Endothelial cell of umbilical vein (primary cell): ENCODE data around the gene GIMAP2. TPM values are rescaled to one million over a fixed set of nuclear protein-coding genes. Genes with fewer than 3 reads are reported as not detected.

ENCODE experiments used
- BruUV-seq: library from RNA; stranded (reverse); fragments of 400-500 nt; replicated peaks from 2 replicates; lab custom pipeline; 2021; lab: Mats Ljungman, UMichigan
- CTCF ChIA-PET: fragments of 300-600, 350-600 bp; sonication (Branson Sonifier 250); formaldehyde crosslinking; loops from one replicate; lab custom pipeline; 2021; ENCODE audit warnings: antibody characterized with exemption, inconsistent platforms; lab: Charles Lee
- POLR2A ChIA-PET: fragments of 300-600, 350-600 bp; sonication (Branson Sonifier 250); formaldehyde crosslinking; loops from one replicate; lab custom pipeline; 2021; ENCODE audit warnings: antibody characterized with exemption, inconsistent platforms; lab: Charles Lee
- DNase-seq: peaks from one replicate; pipeline ENCODE4 v3.0.0-alpha.2; 2011; ENCODE audit warnings: low read depth, low spot score
- FAIRE-seq: peaks from 2 replicates; lab custom pipeline; 2011; peaks lifted over from hg19 to GRCh38; lab: Jason Lieb, UNC
- H2AFZ ChIP-seq: 2 replicates; pipeline ENCODE4 v1.6.0; 2012; ENCODE audit warnings: low read depth, low read length, control low read depth, inconsistent platforms
- H3K27ac ChIP-seq: 2 replicates; pipeline ENCODE4 v1.5.1; 2011; ENCODE audit warnings: low read depth, mild to moderate bottlenecking, control low read depth, low read length, moderate library complexity; ENCODE audit not compliant: insufficient read depth
- H3K27me3 ChIP-seq, 2 experiments: 2 replicates each; pipeline versions ENCODE4 v1.6.0 to v1.6.1; 2011; ENCODE audit warnings: low read length in 2 of 2, mixed read lengths in 1 of 2; ENCODE audit not compliant: control insufficient read depth in 2 of 2, insufficient read depth in 2 of 2
- H3K36me3 ChIP-seq, 2 experiments: 2 replicates in 1 of 2; 3 replicates in 1 of 2; pipeline ENCODE4 v1.5.1; 2011; ENCODE audit warnings: low read length in 2 of 2, mild to moderate bottlenecking in 1 of 2, moderate library complexity in 1 of 2; ENCODE audit not compliant: control insufficient read depth in 2 of 2, insufficient read depth in 2 of 2; ENCODE audit errors: extremely low read depth in 1 of 2
- H3K4me1 ChIP-seq: 3 replicates; pipeline ENCODE4 v1.5.1; 2011; ENCODE audit warnings: mild to moderate bottlenecking, low read length; ENCODE audit not compliant: control insufficient read depth, insufficient read depth; ENCODE audit errors: extremely low read depth
- H3K4me2 ChIP-seq: 2 replicates; pipeline ENCODE4 v1.6.1; 2011; ENCODE audit warnings: low read length, control low read depth, mixed read lengths; ENCODE audit not compliant: insufficient read depth
- H3K4me3 ChIP-seq, 3 experiments: fragments of 200-600 bp in 1 of 3; sonication (generic), shearing (Covaris generic) in 1 of 3; replicated peaks in 1 of 3; 2 replicates each; pipeline ENCODE4 v1.5.1; 2011 to 2016; ENCODE audit warnings: control low read depth in 3 of 3, low read length in 3 of 3, mild to moderate bottlenecking in 2 of 3, inconsistent platforms in 1 of 3, low read depth in 1 of 3, moderate library complexity in 1 of 3; ENCODE audit not compliant: insufficient read depth in 1 of 3
- H3K79me2 ChIP-seq: 2 replicates; pipeline ENCODE4 v1.6.0; 2012; ENCODE audit warnings: low read length, inconsistent platforms; ENCODE audit not compliant: control insufficient read depth, insufficient read depth
- H3K9ac ChIP-seq: replicated peaks from 2 replicates; pipeline ENCODE3; 2011; ENCODE audit warnings: low read length, control low read depth; ENCODE audit not compliant: insufficient read depth; ENCODE audit errors: extremely low read depth
- H3K9me1 ChIP-seq: replicated peaks from 3 replicates; pipeline ENCODE4 v1.6.0; 2011; ENCODE audit warnings: mild to moderate bottlenecking, low read length; ENCODE audit not compliant: control insufficient read depth, insufficient read depth; ENCODE audit errors: extremely low read depth
- H3K9me3 ChIP-seq: replicated peaks from 2 replicates; pipeline ENCODE4 v1.5.1; 2012; ENCODE audit warnings: low read length, inconsistent platforms; ENCODE audit not compliant: control insufficient read depth, insufficient read depth
- H4K20me1 ChIP-seq: replicated peaks from 2 replicates; pipeline ENCODE3; 2011; ENCODE audit warnings: mild to moderate bottlenecking, low read length; ENCODE audit not compliant: control insufficient read depth, insufficient read depth; ENCODE audit errors: extremely low read depth
- CTCF ChIP-seq, 2 donors: IDR thresholded peaks; 1 replicate in 1 of 2; 2 replicates in 1 of 2; pipeline ENCODE4 v1.5.1; 2011; ENCODE audit warnings: low read length in 2 of 2, mild to moderate bottlenecking in 2 of 2, moderate library complexity in 2 of 2, control low read depth in 1 of 2, inconsistent platforms in 1 of 2, low read depth in 1 of 2; ENCODE audit not compliant: insufficient read depth in 1 of 2; ENCODE audit errors: extremely low read depth in 1 of 2
- EZH2 ChIP-seq: IDR thresholded peaks from 2 replicates; pipeline ENCODE4 v1.6.1; 2012; ENCODE audit warnings: borderline replicate concordance, low read depth, mild to moderate bottlenecking, moderate library complexity, low read length, inconsistent platforms; ENCODE audit not compliant: severe bottlenecking
- FOS ChIP-seq: IDR thresholded peaks from 2 replicates; pipeline ENCODE4 v1.6.1; 2011; ENCODE audit warnings: mild to moderate bottlenecking, low read length, moderate library complexity, borderline replicate concordance; ENCODE audit not compliant: insufficient read depth
- GATA2 ChIP-seq: IDR thresholded peaks from 2 replicates; pipeline ENCODE4 v1.7.0; 2011; ENCODE audit warnings: low read depth, mild to moderate bottlenecking, moderate library complexity, mixed read lengths, low read length; ENCODE audit not compliant: insufficient read length, insufficient read depth
- JUN ChIP-seq: IDR thresholded peaks from 2 replicates; pipeline ENCODE4 v1.6.1; 2011; ENCODE audit warnings: borderline replicate concordance, low read depth; ENCODE audit not compliant: insufficient read length, insufficient read depth
- MAX ChIP-seq: IDR thresholded peaks from 2 replicates; pipeline ENCODE4 v1.6.1; 2011; ENCODE audit not compliant: insufficient read depth, insufficient read length
- MYC ChIP-seq: IDR thresholded peaks from one replicate; pipeline ENCODE4 v1.6.1; 2011; ENCODE audit warnings: mild to moderate bottlenecking, low read depth, low read length
- POLR2A ChIP-seq: IDR thresholded peaks from 2 replicates; pipeline ENCODE4 v1.6.1; 2012; ENCODE audit warnings: low read depth, mild to moderate bottlenecking, control low read depth, low read length
- POLR2AphosphoS5 ChIP-seq: IDR thresholded peaks from 2 replicates; pipeline ENCODE4 v1.6.1; 2012; ENCODE audit warnings: low read depth, mild to moderate bottlenecking, control low read depth, low read length, moderate library complexity; ENCODE audit not compliant: insufficient read depth
- dilution Hi-C: fragments of 300-500 bp; cut with MboI; formaldehyde crosslinking; loops from one replicate; pipeline ENCODE4 v1.15.0; 2019; ENCODE audit warnings: low sequenced_read_pairs; ENCODE audit not compliant: extremely low pct_ligation_motif_present
- intact Hi-C: fragments of 100-400 bp; cut with micrococcal nuclease; formaldehyde crosslinking; loops from one replicate; pipeline ENCODE4 v1.10.0; 2022
- polyA plus RNA-seq, 4 experiments: library from polyadenylated mRNA; depleted of rRNA in 3 of 4; stranded (reverse) in 3 of 4; unstranded in 1 of 4; fragments of >200 nt; gene quantifications; 2 replicates each; pipeline versions ENCODE4 v1.2.1 to v1.2.3, GENCODE V29; 2011 to 2012; ENCODE audit warnings: missing spikeins in 1 of 4
- total RNA-seq: library from RNA; stranded (reverse); gene quantifications from 2 replicates; pipeline ENCODE4 v1.2.3, GENCODE V29; 2021

Gene GIMAP2
- total and polyA plus RNA-seq, 2 donors (not counting 3 experiments of a cell fraction or from before 2014, with no cell fraction given): 21.3 to 27.9 TPM

- Histone ChIP-seq H3K36me3 (peaks cover 2 to 10% of the 10 kb centered on the region in 2 experiments), H3K4me2 (no peak overlapping the region), H3K27me3 (no peaks in the 10 kb centered on the region), H2AFZ (no peak overlapping the region), H3K9me3 (no peaks in the 10 kb centered on the region), H3K79me2 (peaks cover 18% of the 10 kb centered on the region), H3K4me1 (peaks cover 18% of the 10 kb centered on the region), H3K27ac (no peak overlapping the region), H3K4me3 (no peak overlapping the region), H3K9me1 (no peaks in the 10 kb centered on the region), H4K20me1 (no peaks in the 10 kb centered on the region), H3K9ac (no peak overlapping the region)
- DNase-seq: no peak
- intact Hi-C loops: no loop called here
- TF ChIP-seq EZH2 (no peak), MAX (no peak), GATA2 (no peak), CTCF (IDR thresholded peaks at IDR 0.05; ENCODE audit: extremely low read depth in 1 of 2, insufficient read depth in 1 of 2, low read depth in 1 of 2, low read length in 2 of 2) (peak in 1 of 2 donors; percentile 2)
- BruUV-seq: no TSS peak
- no peak for FAIRE-seq
- dilution Hi-C loops: no loop called here
- ChIA-PET POLR2A (no interaction called here), CTCF (interaction anchor here (1.1 to 3.3 kb wide), 3 partner anchors 20 to 266 kb away, joined by 3 to 19 read pairs (median 4); no protein-coding TSS in a partner anchor)
Observed at GRCh38 chr7:150715293-150715692, 29.8 kb downstream of the GIMAP2 start.

GRCh38 chr7:150715738-150716137, 30.2 kb downstream of the GIMAP2 start:
- H3K27ac ChIP-seq: peak overlapping the region; percentile 39
- H3K36me3 ChIP-seq: peaks cover 3 to 14% of the 10 kb centered on the region in 2 experiments
- H3K27me3 ChIP-seq: no peaks in the 10 kb centered on the region
- TF ChIP-seq CTCF (IDR thresholded peaks at IDR 0.05; ENCODE audit: extremely low read depth in 1 of 2, insufficient read depth in 1 of 2, low read depth in 1 of 2, low read length in 2 of 2): no peak
- no peak for TF ChIP-seq EZH2
- no peak for TF ChIP-seq POLR2AphosphoS5
- TF ChIP-seq FOS: no peak
- no peak for TF ChIP-seq MYC
- TF ChIP-seq JUN: no peak
- TF ChIP-seq POLR2A: no peak
- no peak for TF ChIP-seq MAX
- TF ChIP-seq GATA2: no peak
- FAIRE-seq (no peak), DNase-seq (no peak)
- intact Hi-C loops (loop anchor here (2.0 kb wide), 2 partner anchors 39 to 201 kb away; partner anchors contain the start of gene GIMAP7), dilution Hi-C loops (no loop called here)
- H3K9me3 ChIP-seq: no peaks in the 10 kb centered on the region
- CTCF ChIA-PET: interaction anchor here (1.0 to 3.3 kb wide), 13 partner anchors 14 to 267 kb away, joined by 3 to 19 read pairs (median 3); partner anchors contain the start of genes GIMAP2 and GIMAP8
- no peak overlapping the region for H3K9ac ChIP-seq
- POLR2A ChIA-PET: interaction anchor here (0.6 to 1.3 kb wide), 5 partner anchors 39 to 264 kb away, joined by 3 to 8 read pairs (median 5); partner anchors contain the start of genes GIMAP6 and GIMAP8
- no peaks in the 10 kb centered on the region for H3K9me1 ChIP-seq
- no peaks in the 10 kb centered on the region for H4K20me1 ChIP-seq
- H3K4me1 ChIP-seq: peaks cover 18% of the 10 kb centered on the region
- H3K4me3 ChIP-seq: no peak overlapping the region
- H3K4me2 ChIP-seq: peak overlapping the region; percentile 97
- H2AFZ ChIP-seq: peak overlapping the region; percentile 84
- peaks cover 18% of the 10 kb centered on the region for H3K79me2 ChIP-seq
- no TSS peak for BruUV-seq
